GM23338 (cell line): ENCODE results near the gene C4BPA.

Experiments used
- CREB1 ChIP-seq: fragments of 250-450 bp; sonication (Bioruptor Pico); IDR thresholded peaks from 2 replicates; pipeline ENCODE4 v1.5.0; 2020; ENCODE audit warnings: low read depth, mild to moderate bottlenecking, moderate library complexity
- EZH2 ChIP-seq: fragments of 200-600 bp; sonication (generic); IDR thresholded peaks from one replicate; pipeline ENCODE4 v1.8.0; 2017; ENCODE audit warnings: antibody characterized with exemption, mild to moderate bottlenecking, low read depth; ENCODE audit not compliant: unreplicated experiment
- EZH2phosphoT487 ChIP-seq: fragments of 200-600 bp; sonication (generic); IDR thresholded peaks from one replicate; pipeline ENCODE4 v1.8.1; 2018; ENCODE audit warnings: antibody characterized with exemption; ENCODE audit not compliant: unreplicated experiment
- JUNB ChIP-seq: IDR thresholded peaks from one replicate; pipeline ENCODE4 v1.6.1; 2016; ENCODE audit warnings: antibody characterized with exemption; ENCODE audit not compliant: unreplicated experiment
- NANOG ChIP-seq: IDR thresholded peaks from 2 replicates; pipeline ENCODE4 v1.6.1; 2016; ENCODE audit warnings: antibody characterized with exemption, borderline replicate concordance
- POLR2AphosphoS5 ChIP-seq: IDR thresholded peaks from 2 replicates; pipeline ENCODE4 v1.6.1; 2016; ENCODE audit warnings: antibody characterized with exemption, low read depth
- ZNF114 ChIP-seq: fragments of 250-450 bp; sonication (Bioruptor Pico); IDR thresholded peaks from 2 replicates; pipeline ENCODE4 v1.5.0; 2020; ENCODE audit warnings: mild to moderate bottlenecking, moderate library complexity
- ZNF331 ChIP-seq: fragments of 250-450 bp; sonication (Bioruptor Pico); IDR thresholded peaks from 2 replicates; pipeline ENCODE4 v1.5.0; 2020; ENCODE audit warnings: low read depth, mild to moderate bottlenecking, moderate library complexity
- TF ChIP-seq, protein P1 (sequence below), 2 experiments: fragments of 200-600 bp in 1 of 2; sonication (generic) in 1 of 2; conservative IDR thresholded peaks; 2 replicates each; pipeline versions ENCODE4 v1.5.1 to v1.6.1; 2016 to 2017; ENCODE audit warnings: antibody characterized with exemption in 2 of 2, low read depth in 2 of 2, mild to moderate bottlenecking in 2 of 2, moderate library complexity in 1 of 2
- TF ChIP-seq, protein P2 (sequence below): IDR thresholded peaks from one replicate; pipeline ENCODE4 v1.6.1; 2018; ENCODE audit warnings: antibody characterized with exemption; ENCODE audit not compliant: unreplicated experiment
- TF ChIP-seq, protein P3 (sequence below): IDR thresholded peaks from 2 replicates; pipeline ENCODE4 v1.6.1; 2016; ENCODE audit warnings: antibody characterized with exemption
- TF ChIP-seq, protein P4 (sequence below): fragments of 250-450 bp; sonication (Bioruptor Pico); IDR thresholded peaks from 2 replicates; pipeline ENCODE4 v1.5.0; 2020; ENCODE audit warnings: mild to moderate bottlenecking, moderate library complexity

DNA sequence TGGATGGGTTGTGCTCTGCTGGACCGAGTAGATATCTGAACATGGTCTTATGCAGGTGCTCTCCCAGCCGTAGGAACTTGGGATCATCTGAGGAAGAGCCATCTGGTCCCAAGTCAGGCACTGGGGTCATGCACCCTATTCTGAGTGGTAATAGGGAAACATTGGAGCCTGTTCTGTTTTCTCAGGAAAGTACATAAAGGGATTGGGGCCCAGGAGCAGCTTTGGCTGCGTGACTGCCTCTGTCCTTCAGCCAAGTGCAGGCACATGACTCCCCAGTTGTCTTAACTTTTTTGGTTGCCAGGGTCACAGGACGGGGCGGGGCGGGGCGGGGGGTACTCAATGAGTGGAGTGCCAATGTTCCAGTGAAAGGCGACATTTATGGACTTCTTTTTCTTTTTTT lies 39.5 kb upstream of the C4BPA start:
- TF ChIP-seq, protein P1, sequence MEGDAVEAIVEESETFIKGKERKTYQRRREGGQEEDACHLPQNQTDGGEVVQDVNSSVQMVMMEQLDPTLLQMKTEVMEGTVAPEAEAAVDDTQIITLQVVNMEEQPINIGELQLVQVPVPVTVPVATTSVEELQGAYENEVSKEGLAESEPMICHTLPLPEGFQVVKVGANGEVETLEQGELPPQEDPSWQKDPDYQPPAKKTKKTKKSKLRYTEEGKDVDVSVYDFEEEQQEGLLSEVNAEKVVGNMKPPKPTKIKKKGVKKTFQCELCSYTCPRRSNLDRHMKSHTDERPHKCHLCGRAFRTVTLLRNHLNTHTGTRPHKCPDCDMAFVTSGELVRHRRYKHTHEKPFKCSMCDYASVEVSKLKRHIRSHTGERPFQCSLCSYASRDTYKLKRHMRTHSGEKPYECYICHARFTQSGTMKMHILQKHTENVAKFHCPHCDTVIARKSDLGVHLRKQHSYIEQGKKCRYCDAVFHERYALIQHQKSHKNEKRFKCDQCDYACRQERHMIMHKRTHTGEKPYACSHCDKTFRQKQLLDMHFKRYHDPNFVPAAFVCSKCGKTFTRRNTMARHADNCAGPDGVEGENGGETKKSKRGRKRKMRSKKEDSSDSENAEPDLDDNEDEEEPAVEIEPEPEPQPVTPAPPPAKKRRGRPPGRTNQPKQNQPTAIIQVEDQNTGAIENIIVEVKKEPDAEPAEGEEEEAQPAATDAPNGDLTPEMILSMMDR (conservative IDR thresholded peaks at IDR 0.05; ENCODE audit: low read depth in 2 of 2): no peak
- no peak for TF ChIP-seq EZH2
- no peak for TF ChIP-seq POLR2AphosphoS5
- TF ChIP-seq EZH2phosphoT487: no peak
- TF ChIP-seq, protein P2, sequence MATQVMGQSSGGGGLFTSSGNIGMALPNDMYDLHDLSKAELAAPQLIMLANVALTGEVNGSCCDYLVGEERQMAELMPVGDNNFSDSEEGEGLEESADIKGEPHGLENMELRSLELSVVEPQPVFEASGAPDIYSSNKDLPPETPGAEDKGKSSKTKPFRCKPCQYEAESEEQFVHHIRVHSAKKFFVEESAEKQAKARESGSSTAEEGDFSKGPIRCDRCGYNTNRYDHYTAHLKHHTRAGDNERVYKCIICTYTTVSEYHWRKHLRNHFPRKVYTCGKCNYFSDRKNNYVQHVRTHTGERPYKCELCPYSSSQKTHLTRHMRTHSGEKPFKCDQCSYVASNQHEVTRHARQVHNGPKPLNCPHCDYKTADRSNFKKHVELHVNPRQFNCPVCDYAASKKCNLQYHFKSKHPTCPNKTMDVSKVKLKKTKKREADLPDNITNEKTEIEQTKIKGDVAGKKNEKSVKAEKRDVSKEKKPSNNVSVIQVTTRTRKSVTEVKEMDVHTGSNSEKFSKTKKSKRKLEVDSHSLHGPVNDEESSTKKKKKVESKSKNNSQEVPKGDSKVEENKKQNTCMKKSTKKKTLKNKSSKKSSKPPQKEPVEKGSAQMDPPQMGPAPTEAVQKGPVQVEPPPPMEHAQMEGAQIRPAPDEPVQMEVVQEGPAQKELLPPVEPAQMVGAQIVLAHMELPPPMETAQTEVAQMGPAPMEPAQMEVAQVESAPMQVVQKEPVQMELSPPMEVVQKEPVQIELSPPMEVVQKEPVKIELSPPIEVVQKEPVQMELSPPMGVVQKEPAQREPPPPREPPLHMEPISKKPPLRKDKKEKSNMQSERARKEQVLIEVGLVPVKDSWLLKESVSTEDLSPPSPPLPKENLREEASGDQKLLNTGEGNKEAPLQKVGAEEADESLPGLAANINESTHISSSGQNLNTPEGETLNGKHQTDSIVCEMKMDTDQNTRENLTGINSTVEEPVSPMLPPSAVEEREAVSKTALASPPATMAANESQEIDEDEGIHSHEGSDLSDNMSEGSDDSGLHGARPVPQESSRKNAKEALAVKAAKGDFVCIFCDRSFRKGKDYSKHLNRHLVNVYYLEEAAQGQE: no peak
- TF ChIP-seq CREB1 (CRISPR knock-in tag): no peak
- TF ChIP-seq, protein P3, sequence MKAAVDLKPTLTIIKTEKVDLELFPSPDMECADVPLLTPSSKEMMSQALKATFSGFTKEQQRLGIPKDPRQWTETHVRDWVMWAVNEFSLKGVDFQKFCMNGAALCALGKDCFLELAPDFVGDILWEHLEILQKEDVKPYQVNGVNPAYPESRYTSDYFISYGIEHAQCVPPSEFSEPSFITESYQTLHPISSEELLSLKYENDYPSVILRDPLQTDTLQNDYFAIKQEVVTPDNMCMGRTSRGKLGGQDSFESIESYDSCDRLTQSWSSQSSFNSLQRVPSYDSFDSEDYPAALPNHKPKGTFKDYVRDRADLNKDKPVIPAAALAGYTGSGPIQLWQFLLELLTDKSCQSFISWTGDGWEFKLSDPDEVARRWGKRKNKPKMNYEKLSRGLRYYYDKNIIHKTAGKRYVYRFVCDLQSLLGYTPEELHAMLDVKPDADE: no peak
- TF ChIP-seq ZNF114 (CRISPR knock-in tag): no peak
- no peak for TF ChIP-seq JUNB
- no peak for TF ChIP-seq ZNF331
- no peak for TF ChIP-seq NANOG
- TF ChIP-seq, protein P4, sequence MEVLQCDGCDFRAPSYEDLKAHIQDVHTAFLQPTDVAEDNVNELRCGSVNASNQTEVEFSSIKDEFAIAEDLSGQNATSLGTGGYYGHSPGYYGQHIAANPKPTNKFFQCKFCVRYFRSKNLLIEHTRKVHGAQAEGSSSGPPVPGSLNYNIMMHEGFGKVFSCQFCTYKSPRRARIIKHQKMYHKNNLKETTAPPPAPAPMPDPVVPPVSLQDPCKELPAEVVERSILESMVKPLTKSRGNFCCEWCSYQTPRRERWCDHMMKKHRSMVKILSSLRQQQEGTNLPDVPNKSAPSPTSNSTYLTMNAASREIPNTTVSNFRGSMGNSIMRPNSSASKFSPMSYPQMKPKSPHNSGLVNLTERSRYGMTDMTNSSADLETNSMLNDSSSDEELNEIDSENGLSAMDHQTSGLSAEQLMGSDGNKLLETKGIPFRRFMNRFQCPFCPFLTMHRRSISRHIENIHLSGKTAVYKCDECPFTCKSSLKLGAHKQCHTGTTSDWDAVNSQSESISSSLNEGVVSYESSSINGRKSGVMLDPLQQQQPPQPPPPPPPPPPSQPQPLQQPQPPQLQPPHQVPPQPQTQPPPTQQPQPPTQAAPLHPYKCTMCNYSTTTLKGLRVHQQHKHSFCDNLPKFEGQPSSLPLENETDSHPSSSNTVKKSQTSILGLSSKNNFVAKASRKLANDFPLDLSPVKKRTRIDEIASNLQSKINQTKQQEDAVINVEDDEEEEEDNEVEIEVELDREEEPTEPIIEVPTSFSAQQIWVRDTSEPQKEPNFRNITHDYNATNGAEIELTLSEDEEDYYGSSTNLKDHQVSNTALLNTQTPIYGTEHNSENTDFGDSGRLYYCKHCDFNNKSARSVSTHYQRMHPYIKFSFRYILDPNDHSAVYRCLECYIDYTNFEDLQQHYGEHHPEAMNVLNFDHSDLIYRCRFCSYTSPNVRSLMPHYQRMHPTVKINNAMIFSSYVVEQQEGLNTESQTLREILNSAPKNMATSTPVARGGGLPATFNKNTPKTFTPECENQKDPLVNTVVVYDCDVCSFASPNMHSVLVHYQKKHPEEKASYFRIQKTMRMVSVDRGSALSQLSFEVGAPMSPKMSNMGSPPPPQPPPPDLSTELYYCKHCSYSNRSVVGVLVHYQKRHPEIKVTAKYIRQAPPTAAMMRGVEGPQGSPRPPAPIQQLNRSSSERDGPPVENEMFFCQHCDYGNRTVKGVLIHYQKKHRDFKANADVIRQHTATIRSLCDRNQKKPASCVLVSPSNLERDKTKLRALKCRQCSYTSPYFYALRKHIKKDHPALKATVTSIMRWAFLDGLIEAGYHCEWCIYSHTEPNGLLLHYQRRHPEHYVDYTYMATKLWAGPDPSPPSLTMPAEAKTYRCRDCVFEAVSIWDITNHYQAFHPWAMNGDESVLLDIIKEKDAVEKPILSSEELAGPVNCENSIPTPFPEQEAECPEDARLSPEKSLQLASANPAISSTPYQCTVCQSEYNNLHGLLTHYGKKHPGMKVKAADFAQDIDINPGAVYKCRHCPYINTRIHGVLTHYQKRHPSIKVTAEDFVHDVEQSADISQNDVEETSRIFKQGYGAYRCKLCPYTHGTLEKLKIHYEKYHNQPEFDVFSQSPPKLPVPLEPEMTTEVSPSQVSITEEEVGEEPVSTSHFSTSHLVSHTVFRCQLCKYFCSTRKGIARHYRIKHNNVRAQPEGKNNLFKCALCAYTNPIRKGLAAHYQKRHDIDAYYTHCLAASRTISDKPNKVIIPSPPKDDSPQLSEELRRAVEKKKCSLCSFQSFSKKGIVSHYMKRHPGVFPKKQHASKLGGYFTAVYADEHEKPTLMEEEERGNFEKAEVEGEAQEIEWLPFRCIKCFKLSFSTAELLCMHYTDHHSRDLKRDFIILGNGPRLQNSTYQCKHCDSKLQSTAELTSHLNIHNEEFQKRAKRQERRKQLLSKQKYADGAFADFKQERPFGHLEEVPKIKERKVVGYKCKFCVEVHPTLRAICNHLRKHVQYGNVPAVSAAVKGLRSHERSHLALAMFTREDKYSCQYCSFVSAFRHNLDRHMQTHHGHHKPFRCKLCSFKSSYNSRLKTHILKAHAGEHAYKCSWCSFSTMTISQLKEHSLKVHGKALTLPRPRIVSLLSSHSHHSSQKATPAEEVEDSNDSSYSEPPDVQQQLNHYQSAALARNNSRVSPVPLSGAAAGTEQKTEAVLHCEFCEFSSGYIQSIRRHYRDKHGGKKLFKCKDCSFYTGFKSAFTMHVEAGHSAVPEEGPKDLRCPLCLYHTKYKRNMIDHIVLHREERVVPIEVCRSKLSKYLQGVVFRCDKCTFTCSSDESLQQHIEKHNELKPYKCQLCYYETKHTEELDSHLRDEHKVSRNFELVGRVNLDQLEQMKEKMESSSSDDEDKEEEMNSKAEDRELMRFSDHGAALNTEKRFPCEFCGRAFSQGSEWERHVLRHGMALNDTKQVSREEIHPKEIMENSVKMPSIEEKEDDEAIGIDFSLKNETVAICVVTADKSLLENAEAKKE: no peak
